IMR-90 (cell line): ENCODE data around the gene SLC9A2. TPM values are rescaled to one million over a fixed set of nuclear protein-coding genes. Genes with fewer than 3 reads are reported as not detected.

Source experiments
- ATAC-seq: fragments of 200-7000 bp; cut with Tn5 transposase; 2 replicates; pipeline ENCODE4 v1.9.1; 2020; ENCODE audit warnings: low read depth, mild to moderate bottlenecking, moderate library complexity
- BruUV-seq: library from RNA; stranded (reverse); fragments of 400-500 nt; replicated peaks from 2 replicates; lab custom pipeline; 2021; lab: Mats Ljungman, UMichigan
- CTCF ChIA-PET: fragments of 300-600 bp; formaldehyde crosslinking; extraction: SDS; loops from one replicate; lab custom pipeline; 2021; ENCODE audit warnings: antibody characterized with exemption; lab: Yijun Ruan, JAX
- POLR2A ChIA-PET: fragments of 300-600 bp; sonication (Branson Sonifier 250); formaldehyde crosslinking; loops from one replicate; lab custom pipeline; 2022; ENCODE audit warnings: antibody characterized with exemption; ENCODE audit not compliant: unreplicated experiment; lab: Charles Lee
- DNase-seq: peaks from one replicate; pipeline ENCODE4 v3.0.0; 2013
- H2AFZ ChIP-seq: replicated peaks from 2 replicates; pipeline ENCODE3; 2013; ENCODE audit warnings: low read length, mild to moderate bottlenecking; ENCODE audit not compliant: poor library complexity
- H2AK5ac ChIP-seq: 2 replicates; pipeline ENCODE4 v1.6.1; 2013; ENCODE audit warnings: low read depth, low read length, inconsistent platforms
- H2AK9ac ChIP-seq: replicated peaks from 2 replicates; pipeline ENCODE3; 2013; ENCODE audit warnings: mild to moderate bottlenecking, low read depth, low read length, moderate library complexity; ENCODE audit not compliant: poor library complexity
- H2BK120ac ChIP-seq: 2 replicates; pipeline ENCODE4 v1.6.1; 2013; ENCODE audit warnings: low read depth, low read length, inconsistent platforms
- H2BK15ac ChIP-seq: 3 replicates; pipeline ENCODE4 v1.6.1; 2013; ENCODE audit warnings: low read depth, low read length, inconsistent platforms
- H2BK20ac ChIP-seq: 2 replicates; pipeline ENCODE4 v1.6.1; 2013; ENCODE audit warnings: low read depth, mild to moderate bottlenecking, inconsistent platforms, low read length, moderate library complexity
- H2BK5ac ChIP-seq: 2 replicates; pipeline ENCODE4 v1.6.1; 2013; ENCODE audit warnings: mild to moderate bottlenecking, low read depth, low read length, inconsistent platforms; ENCODE audit not compliant: poor library complexity, severe bottlenecking
- H3K14ac ChIP-seq: replicated peaks from 2 replicates; pipeline ENCODE4 v1.6.1; 2013; ENCODE audit warnings: low read depth, low read length, inconsistent platforms
- H3K18ac ChIP-seq: 2 replicates; pipeline ENCODE4 v1.6.1; 2013; ENCODE audit warnings: low read depth, low read length, control low read depth
- H3K23ac ChIP-seq: 2 replicates; pipeline ENCODE4 v1.6.1; 2013; ENCODE audit warnings: low read depth, low read length, inconsistent platforms
- H3K27ac ChIP-seq: 2 replicates; pipeline ENCODE4 v1.5.1; 2013; ENCODE audit warnings: mild to moderate bottlenecking, control low read depth, low read length; ENCODE audit not compliant: insufficient read depth
- H3K27me3 ChIP-seq: 2 replicates; pipeline ENCODE4 v1.6.1; 2013; ENCODE audit warnings: low read length; ENCODE audit not compliant: control insufficient read depth, insufficient read depth
- H3K36me3 ChIP-seq: 2 replicates; pipeline ENCODE4 v1.6.1; 2013; ENCODE audit warnings: low read length, mixed read lengths; ENCODE audit not compliant: control insufficient read depth, insufficient read depth
- H3K4ac ChIP-seq: 2 replicates; pipeline ENCODE4 v1.6.1; 2013; ENCODE audit warnings: low read depth, low read length, inconsistent platforms
- H3K4me1 ChIP-seq: 2 replicates; pipeline ENCODE4 v1.6.1; 2013; ENCODE audit warnings: low read length, mixed read lengths; ENCODE audit not compliant: control insufficient read depth, insufficient read depth
- H3K4me2 ChIP-seq: 2 replicates; pipeline ENCODE4 v1.6.1; 2013; ENCODE audit warnings: low read depth, mild to moderate bottlenecking, control low read depth, low read length, moderate library complexity
- H3K4me3 ChIP-seq: 2 replicates; pipeline ENCODE4 v1.5.1; 2013; ENCODE audit warnings: low read depth, mild to moderate bottlenecking, control low read depth, low read length, moderate library complexity; ENCODE audit not compliant: insufficient read depth
- H3K56ac ChIP-seq: 2 replicates; pipeline ENCODE4 v1.6.1; 2013; ENCODE audit warnings: low read length, inconsistent platforms; ENCODE audit not compliant: insufficient read depth; ENCODE audit errors: extremely low read depth
- H3K79me1 ChIP-seq, 2 experiments: 2 replicates each; pipeline ENCODE4 v1.6.1; 2013; ENCODE audit warnings: low read length in 2 of 2, inconsistent platforms in 1 of 2, low read depth in 1 of 2
- H3K9ac ChIP-seq: 2 replicates; pipeline ENCODE4 v1.6.1; 2013; ENCODE audit warnings: low read depth, low read length, control low read depth
- H3K9me1 ChIP-seq: 2 replicates; pipeline ENCODE4 v1.6.1; 2013; ENCODE audit warnings: low read length, inconsistent platforms; ENCODE audit not compliant: insufficient read depth
- H3K9me3 ChIP-seq: 2 replicates; pipeline ENCODE4 v1.6.1; 2013; ENCODE audit warnings: low read length; ENCODE audit not compliant: control insufficient read depth, insufficient read depth
- H4K20me1 ChIP-seq: 2 replicates; pipeline ENCODE4 v1.6.1; 2013; ENCODE audit warnings: low read length, inconsistent platforms; ENCODE audit not compliant: insufficient read depth
- H4K5ac ChIP-seq: 2 replicates; pipeline ENCODE4 v1.6.1; 2013; ENCODE audit warnings: mild to moderate bottlenecking, low read depth, low read length, control low read depth
- H4K8ac ChIP-seq, 2 experiments: 2 replicates each; pipeline ENCODE4 v1.6.1; 2013; ENCODE audit warnings: low read depth in 2 of 2, low read length in 2 of 2, control low read depth in 1 of 2, inconsistent platforms in 1 of 2
- H4K91ac ChIP-seq: 2 replicates; pipeline ENCODE4 v1.6.1; 2013; ENCODE audit warnings: low read depth, low read length, inconsistent platforms; ENCODE audit not compliant: insufficient read depth
- BHLHE40 ChIP-seq: fragments of 150-350 bp; IDR thresholded peaks from 2 replicates; pipeline ENCODE4 v1.6.1; 2016; ENCODE audit warnings: mild to moderate bottlenecking, low read depth, low read length
- CTCF ChIP-seq: conservative IDR thresholded peaks from 2 replicates; pipeline ENCODE4 v1.5.1; 2012; ENCODE audit warnings: mild to moderate bottlenecking, low read depth, low read length, improper control_type of control experiment
- ELK1 ChIP-seq: fragments of 150-350 bp; IDR thresholded peaks from 2 replicates; pipeline ENCODE4 v1.6.1; 2016; ENCODE audit warnings: low read depth, mild to moderate bottlenecking, low read length, moderate library complexity, borderline replicate concordance
- MAFK ChIP-seq: IDR thresholded peaks from 2 replicates; pipeline ENCODE4 v1.6.1; 2012; ENCODE audit warnings: low read depth, low read length, improper control_type of control experiment
- NFE2L2 ChIP-seq: fragments of 150-350 bp; IDR thresholded peaks from 2 replicates; pipeline ENCODE4 v1.6.1; 2016; ENCODE audit warnings: low read depth, mild to moderate bottlenecking, low read length
- WGBS, 2 experiments: methylation state at CpG; one replicate each; pipeline versions ENCODE4 v1.1.5 to v1.1.7; 2013; ENCODE audit warnings: missing lambda C conversion rate in 2 of 2; ENCODE audit not compliant: insufficient read length in 1 of 2; ENCODE audit errors: extremely low coverage in 2 of 2; 5-methylcytosine and 5-hydroxymethylcytosine counted together
- dilution Hi-C: fragments of 300-500 bp; cut with HindIII; formaldehyde crosslinking; loops from one replicate; pipeline ENCODE4 v1.14.3; 2018; ENCODE audit warnings: low sequenced_read_pairs; ENCODE audit not compliant: unreplicated experiment
- in situ Hi-C: fragments of 300-500 bp; cut with MboI; formaldehyde crosslinking; loops from 3 replicates; pipeline ENCODE4 v1.14.3; 2019; ENCODE audit warnings: low sequenced_read_pairs, inconsistent platforms, mixed read lengths
- intact Hi-C: fragments of 100-400 bp; cut with micrococcal nuclease; formaldehyde crosslinking; loops from 2 replicates; pipeline ENCODE4 v1.10.0; 2022
- polyA plus RNA-seq, 3 experiments: library from polyadenylated mRNA; depleted of rRNA; stranded (reverse); fragments of >200 nt; gene quantifications; 2 replicates each; pipeline ENCODE4 v1.2.3, GENCODE V29; 2012; ENCODE audit warnings: low replicate concordance in 1 of 3
- total RNA-seq: library from RNA; depleted of rRNA; stranded (reverse); fragments of >200 nt; gene quantifications from 2 replicates; pipeline ENCODE4 v1.2.3, GENCODE V29; 2012

SLC9A2 gene
- total and polyA plus RNA-seq, 2 of the 4 experiments (the other 2 are of a cell fraction) = not detected

- Histone ChIP-seq H3K4me1 (no peaks in the 10 kb centered on the region), H3K18ac (no peak overlapping the region), H3K27me3 (peaks cover 2% of the 10 kb centered on the region; the same call in 1 of the 2 replicates), H4K5ac (no peak overlapping the region), H3K23ac (no peak overlapping the region), H4K20me1 (no peaks in the 10 kb centered on the region), H2AK9ac (no peak overlapping the region), H2AFZ (no peak overlapping the region), H2BK5ac (no peak overlapping the region), H4K8ac (no peak overlapping the region), H3K27ac (no peak overlapping the region), H3K36me3 (no peaks in the 10 kb centered on the region), H2BK15ac (no peak overlapping the region), H2AK5ac (no peak overlapping the region), H3K56ac (no peak overlapping the region), H3K14ac (no peak overlapping the region), H3K9ac (no peak overlapping the region), H3K9me3 (no peaks in the 10 kb centered on the region), H4K91ac (no peak overlapping the region), H2BK20ac (no peak overlapping the region), H3K9me1 (no peaks in the 10 kb centered on the region), H3K4me2 (no peak overlapping the region), H3K4me3 (no peak overlapping the region), H2BK120ac (no peak overlapping the region), H3K4ac (no peak overlapping the region), H3K79me1 (no peaks in the 10 kb centered on the region)
- in situ Hi-C loops = no loop called here
- no TSS peak for BruUV-seq
- dilution Hi-C loops = no loop called here
- intact Hi-C loops = no loop called here
- WGBS, 2 experiments = no CpG with 5 or more reads among the region's 6 CpGs
- ChIA-PET POLR2A (no interaction called here), CTCF (no interaction called here)
- ATAC-seq (no peak), DNase-seq (no peak)
- TF ChIP-seq MAFK (no peak), CTCF (no peak), NFE2L2 (0 out of 2 replicates have a peak, but pooled peaks have one; percentile 24), ELK1 (no peak), BHLHE40 (no peak)
Measured at GRCh38 chr2:102660574-102660973, 41.2 kb downstream of the SLC9A2 start.
